ENCODE results near the gene GLRX3.

DNA sequence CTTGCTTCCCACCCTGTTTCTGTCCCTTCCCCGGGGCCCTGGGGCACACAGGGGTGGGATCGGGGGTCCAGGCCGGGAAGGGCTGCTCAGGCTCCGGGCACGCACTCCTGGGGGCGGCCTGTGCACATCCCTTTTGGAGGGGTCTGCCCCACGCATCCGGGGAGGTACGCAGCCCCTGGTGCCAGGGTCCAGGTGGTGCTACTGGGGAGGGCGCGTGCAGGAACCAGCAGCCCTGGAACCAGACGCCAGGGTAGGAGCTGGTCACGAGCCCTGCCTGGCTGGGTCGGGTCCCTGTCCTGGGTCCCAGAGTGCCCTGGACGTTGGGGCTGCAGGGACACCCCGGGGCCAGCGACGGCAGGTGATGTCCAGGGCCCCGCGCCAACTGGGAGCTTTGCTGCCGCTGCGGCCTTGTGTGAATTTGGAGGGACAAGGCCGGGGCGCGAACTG, 53.4 kb downstream of the GLRX3 start:
- TF ChIP-seq TCF7L2 (IDR thresholded peaks at IDR 0.05; ENCODE audit: low read depth, low read length) (no peak), SP1 (IDR thresholded peaks at IDR 0.05) (no peak), SP1 (CRISPR knock-in tag; IDR thresholded peaks at IDR 0.05) (no peak)

All from HepG2 (cell line).